Occipital lobe (tissue), 2 donors: ENCODE data around the gene PSD4. TPM values are rescaled to one million over a fixed set of nuclear protein-coding genes. Genes with fewer than 3 reads are reported as not detected.

ENCODE experiments used
- DNase-seq: peaks from one replicate; lab custom pipeline; 2025; lab: John Stamatoyannopoulos, UW
- total RNA-seq: library from RNA; depleted of rRNA; stranded (reverse); fragments of >200 nt; gene quantifications from one replicate; pipeline ENCODE4 v1.2.3, GENCODE V29; 2014

The PSD4 gene
- total RNA-seq, 1 donor from 2014 or later, result 4.2 TPM

DNA sequence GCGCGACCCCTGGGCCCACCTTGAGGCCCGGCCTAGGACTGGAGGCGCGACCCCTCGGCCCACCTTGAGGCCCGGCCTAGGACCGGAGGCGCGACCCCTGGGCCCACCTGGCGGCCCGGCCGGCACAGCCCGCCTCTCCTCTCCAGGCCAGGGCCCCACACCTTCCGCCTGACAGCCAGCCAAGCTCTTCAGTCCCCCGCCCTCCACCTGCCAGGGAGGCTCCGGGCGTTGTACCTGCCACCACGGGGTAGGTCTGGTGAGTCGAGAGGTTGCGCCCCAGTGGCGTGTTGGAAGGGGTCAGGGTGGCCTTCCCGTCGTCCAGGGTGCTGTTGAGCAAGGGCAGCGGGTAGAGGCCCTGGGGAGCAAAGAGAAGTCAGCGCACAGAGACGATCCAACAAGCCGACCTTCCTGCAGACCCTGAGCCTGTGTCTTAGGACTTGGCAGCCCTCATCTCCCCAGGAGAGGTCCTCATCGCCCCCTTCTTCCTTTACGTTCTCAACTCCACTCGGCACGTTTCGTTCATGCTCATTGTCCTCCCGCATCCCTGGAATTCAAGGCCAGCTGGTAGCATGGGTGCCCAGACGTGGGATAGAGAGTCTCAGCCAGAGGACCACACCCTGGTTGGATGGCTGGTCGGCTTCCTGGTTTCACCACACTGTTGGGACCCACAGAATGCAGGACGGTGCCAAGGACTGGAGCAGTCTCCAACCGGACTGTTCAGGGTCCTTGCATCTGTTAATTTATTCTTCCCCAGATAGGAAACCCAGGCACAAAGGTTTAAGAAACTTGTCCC, 62.8 kb downstream of the PSD4 start:
- DNase-seq, result no peak

DNA sequence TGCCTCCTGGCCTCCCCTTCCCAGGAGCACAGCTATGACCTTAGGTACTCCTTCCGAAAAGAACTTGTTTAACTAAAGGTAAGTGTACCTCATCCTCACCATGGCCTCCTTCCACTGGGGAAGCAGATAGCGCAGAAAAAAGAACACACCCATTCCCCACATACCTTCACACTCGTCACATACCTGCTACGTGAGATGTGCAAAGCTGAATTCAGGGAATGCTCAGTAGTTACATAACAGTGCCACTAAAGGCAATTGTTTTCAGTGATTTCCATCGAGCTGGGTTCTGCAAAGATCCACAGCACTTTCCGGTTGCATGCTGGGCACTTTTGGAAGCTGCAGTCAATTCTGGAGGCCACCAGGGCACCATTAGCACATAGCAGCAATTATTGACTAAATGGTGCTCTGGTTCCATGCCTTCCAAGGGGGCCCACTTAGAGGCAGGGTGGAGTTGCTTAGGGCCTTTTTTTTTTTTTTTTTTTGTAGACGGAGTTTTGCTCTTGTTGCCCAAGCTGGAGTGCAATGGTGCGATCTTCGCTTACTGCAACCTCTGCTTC, 63.9 kb downstream of the PSD4 start:
- DNase-seq, result no peak

DNA sequence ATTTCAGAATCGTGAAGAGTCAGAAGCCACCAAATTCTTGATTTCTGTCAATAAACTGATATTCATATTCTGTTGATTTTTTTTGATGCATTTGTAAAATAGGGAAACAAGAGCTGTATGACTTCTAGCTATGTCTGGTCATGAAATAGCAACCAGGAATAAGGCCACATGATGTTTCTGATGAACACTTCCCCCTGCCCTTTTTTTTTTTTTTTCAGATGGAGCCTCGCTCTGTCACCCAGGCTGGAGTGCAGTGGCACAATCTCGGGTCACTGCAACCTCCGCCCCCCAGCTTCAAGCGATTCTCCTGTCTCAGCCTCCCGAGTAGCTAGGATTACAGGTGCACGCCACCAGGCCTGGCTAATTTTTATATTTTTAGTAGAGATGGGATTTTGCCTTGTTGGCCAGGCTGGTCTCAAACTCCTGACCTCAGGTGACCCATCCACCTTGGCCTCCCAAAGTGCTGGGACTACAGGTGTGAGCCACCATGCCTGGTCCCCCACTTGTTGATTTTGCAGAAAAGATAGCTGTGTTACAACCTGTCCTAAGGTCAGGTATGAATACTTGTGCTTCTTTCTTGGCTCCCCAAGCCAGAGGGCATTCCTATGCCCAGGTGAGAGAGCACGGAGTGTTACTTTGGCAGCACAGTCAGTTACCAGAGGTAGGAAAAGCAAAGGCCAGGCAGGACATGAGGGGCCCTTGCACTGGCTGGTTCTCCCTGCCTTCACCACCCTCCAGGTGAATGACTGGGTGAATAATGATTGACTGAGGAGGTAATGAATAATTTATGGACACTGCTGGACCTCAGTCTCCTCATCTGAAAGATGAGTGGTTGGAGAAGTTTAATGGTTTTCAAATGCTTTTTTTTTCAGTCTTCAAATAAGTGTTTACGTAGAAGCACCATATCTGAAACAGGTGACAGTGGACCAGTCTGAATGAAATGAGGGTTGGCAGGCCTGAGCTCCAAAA, 65.4 kb downstream of the PSD4 start:
- no peak for DNase-seq

DNA sequence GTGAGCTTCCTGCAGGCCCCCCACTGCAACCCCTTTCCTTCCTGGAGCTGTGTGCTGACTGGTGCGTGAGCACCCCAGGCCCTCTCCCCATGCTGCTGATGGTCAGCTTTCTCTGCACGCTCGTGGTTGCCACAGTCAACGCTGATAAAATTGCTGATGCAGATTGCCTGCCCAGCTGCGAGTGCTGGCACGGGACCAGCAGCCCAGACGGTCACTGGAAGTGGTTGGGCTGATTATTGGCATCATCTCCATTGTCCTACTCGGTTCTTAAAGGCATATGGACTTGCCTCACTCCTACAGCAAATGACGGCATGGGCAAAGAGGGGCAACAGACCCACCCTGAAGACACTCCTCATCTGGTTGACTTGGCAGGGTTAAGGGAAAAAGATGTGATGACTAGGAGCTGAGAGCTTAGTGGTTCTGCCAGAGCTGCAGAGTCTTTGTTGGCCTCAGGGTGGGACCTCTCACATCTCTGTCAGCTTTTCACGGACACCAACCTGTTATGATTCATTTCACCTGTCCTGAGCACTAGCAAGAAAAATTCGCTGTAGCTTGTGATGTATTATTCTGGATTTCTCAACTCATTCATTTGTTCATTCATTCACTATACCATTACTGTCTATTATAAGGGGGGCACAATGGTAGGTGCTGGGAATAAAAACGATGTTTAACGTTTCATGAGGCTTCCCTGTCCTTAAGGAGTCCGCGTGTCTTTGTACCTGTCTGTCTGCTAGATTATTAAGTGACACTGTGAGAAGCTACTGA, 66.6 kb downstream of the PSD4 start:
- peak; percentile 68 for DNase-seq

DNA sequence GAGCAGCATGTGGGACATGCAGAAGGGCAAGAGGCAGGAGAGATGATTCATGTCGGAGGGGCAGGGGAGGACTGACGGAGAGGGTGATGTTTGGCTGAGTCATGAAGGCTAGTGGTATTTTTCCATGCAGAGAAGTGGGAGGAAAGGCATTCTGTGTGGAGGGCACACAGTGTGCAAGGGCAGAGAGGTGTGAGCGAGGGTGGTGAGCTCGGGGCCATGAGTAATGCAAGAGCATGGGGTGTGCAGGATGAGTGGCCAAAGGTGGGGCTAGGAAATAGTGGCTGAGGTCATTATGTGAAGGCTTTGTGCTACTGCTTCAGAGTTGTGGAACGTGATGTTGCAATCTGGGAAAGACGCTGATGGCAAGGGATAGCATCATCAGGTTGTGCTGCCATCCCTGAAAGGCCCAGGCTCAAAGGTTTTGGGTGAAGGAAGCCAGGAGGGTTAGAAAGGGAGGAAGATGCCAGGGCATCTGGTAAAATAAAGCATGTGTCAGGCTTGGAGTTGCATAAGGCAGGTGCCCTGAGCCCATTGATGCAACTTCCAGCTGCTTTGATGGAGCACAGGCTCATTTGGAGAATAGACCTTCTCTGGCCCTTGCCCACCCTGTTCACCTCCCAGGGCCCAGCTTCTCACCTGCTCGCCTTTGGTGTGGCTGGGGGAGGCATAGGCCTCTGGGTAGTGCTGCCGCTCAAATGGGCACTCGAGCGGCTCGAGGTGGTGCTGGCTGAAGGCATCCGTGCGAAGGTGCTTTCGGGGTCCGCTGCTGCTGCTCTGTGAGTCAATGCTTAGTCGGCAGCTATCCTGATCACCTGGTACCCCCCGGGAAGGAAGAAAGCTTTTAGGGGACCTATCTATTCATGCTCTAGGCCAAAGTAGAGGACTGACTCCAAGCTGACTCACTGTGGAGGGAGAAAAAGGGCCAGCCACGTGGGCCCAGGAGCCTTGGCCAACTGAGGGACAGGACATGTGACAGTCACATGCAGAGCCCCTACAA, 67.4 kb downstream of the PSD4 start:
- DNase-seq, result peak; percentile 77

DNA sequence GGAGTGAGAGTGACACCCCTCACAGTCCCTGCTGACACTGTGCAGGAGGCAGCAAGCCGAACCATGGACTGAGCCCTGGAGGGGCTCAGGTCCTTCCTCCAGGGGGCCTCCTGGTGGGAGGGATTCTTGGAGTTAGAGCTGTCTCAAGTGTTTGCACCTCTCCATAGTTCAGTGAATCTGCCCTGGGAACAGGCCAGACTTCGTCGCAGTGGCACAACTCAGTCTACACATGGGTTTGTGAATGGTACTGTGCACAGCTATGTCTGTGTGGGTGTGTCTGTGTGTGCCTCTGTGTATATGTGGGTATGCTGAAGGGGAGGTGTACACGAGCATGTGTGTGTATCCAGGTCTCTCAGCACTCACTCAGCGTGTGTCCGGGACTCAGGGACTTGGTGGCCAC, 68.6 kb downstream of the PSD4 start:
- DNase-seq, result no peak

DNA sequence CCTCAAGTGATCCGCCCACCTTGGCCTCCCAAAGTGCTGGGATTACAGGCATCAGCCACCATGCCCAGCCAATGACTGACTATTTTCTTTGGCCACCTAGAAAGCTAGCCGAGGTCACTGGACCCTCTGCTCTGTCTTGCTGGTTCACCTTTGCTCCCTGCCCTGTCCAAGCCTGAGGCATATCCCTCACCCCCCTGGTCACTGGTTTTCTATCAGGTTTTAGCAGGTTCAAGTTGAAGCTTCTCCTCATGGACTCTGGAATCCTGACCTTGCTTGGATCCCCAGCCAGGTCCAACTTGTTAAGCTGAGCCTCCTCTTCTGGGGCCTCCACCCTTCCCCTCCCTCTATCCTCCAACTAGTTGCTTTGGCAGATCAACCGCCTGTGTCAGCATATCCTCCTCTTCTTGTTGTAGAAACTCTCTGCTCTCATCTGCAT, 71.5 kb downstream of the PSD4 start:
- no peak for DNase-seq

DNA sequence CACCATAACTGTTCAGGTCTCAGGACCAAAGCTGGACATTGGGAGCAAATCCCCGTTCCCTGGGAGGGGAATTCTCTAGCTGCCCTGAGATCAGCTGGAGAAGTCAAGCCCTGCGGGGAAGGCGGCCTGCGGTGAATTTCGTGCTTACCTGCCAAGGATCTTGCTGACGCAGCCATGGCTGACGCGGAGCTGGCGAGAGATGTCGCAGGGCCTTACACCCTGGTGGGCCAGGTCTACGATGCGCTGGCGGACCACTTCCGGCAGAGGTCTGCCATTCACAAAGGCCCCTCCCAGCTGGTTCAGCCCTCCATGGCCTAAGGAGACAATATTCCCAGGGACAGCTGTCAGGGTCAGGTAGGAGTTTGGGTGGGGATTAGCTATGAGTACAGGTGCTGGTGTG, 72.8 kb downstream of the PSD4 start:
- no peak for DNase-seq

DNA sequence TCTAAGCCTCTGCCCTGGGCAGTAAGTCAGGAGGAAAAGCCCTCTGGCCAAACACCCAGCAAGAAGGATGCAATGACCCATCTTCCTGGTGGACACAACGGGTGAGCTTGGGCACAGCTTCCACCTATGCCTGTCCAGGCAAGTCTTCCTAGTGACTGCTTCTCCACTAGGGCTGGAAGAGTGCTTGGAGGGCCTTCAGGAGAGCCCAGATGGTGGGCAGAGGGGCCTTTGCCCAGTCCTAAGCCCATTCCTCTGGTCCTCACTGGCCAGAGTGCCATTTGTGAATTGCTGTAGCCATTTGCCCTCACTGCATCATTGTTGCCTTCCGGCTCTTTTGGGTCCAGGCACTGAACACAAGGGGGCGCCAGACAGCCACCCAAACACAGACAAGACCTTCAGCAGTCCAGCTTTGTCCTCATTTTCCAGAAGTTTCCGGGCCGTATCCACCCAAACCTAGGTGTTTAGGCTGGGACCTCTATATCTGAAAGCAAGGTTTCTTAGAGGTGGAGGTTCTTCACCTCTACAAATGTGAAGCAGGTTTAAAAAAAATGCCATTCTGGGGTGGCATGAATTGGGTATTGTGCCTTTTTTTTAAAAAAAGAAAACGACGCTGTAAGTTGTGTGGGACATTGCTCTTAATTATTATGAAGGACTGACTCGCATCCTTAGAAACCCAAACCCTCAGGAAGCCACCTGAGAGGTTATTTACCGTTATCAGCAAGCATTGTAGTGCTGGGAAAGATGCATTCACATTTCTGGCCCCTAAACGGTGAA, 75.4 kb downstream of the PSD4 start:
- DNase-seq, result peak; percentile 19

DNA sequence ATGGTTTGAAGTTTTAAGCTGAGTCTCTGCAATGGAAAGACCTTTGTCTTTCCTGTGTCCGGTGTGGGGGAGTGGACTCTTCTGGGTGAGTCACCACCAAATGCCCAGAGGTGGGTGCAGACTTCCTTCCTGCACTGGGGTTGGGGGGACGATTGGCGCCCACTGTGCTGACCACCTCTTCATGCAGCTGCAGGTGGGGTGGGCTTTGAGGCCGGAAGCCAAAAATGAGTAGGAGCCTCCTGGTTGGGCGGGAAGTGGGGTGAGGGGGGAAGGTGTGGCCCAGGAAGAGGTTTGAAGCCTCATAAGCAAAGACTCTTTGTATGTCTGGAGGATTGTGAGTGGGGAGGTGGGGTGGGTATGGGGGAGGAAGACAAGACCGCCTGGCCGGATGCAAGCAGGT, 77.3 kb downstream of the PSD4 start:
- no peak for DNase-seq

DNA sequence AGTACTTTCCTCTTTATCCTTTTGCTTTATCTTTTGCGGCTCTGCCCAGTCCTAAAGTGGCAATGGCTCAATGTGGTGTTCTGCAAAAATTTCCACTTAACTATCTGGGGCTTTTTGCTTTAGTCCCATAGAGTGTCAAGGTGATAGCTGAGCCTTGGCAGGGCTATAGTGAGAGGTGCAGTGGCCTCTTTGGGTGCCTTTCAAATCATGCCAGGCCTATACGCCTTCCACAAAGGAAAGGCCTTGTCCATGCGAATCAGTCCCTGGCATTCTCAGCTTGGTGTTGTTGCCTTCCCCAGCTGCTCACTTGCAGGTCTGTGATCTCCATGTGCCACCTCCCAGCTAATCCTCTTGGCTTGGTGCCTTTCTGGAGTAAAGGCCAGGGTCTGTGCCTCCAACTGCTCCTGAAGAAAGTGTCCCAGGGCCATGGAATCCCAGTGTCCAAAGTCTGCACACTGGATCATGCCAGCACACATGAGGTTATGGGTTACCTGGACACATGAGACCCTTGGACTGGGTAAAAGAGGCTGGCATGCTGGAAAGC, 78.3 kb downstream of the PSD4 start:
- DNase-seq, result no peak

DNA sequence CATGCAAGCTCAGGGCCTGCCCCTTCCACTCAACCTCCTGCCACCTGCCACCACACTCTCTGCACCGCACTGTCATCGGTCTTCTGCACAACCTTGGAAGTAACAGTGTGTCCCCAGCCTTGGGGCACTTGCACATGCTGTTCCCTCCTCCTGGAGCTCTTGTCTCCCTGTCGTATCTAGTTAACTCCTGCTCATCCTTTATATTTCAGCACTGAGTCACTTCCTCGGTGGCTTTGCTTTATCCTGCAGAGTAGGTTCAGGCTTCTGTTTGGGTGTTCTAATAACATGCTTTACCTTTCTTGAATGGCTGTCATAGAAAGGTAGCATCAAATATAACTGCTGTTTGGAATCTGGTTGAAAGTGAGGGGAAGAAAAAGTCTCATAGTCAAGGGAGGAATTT, 79.7 kb downstream of the PSD4 start:
- DNase-seq, result no peak

DNA sequence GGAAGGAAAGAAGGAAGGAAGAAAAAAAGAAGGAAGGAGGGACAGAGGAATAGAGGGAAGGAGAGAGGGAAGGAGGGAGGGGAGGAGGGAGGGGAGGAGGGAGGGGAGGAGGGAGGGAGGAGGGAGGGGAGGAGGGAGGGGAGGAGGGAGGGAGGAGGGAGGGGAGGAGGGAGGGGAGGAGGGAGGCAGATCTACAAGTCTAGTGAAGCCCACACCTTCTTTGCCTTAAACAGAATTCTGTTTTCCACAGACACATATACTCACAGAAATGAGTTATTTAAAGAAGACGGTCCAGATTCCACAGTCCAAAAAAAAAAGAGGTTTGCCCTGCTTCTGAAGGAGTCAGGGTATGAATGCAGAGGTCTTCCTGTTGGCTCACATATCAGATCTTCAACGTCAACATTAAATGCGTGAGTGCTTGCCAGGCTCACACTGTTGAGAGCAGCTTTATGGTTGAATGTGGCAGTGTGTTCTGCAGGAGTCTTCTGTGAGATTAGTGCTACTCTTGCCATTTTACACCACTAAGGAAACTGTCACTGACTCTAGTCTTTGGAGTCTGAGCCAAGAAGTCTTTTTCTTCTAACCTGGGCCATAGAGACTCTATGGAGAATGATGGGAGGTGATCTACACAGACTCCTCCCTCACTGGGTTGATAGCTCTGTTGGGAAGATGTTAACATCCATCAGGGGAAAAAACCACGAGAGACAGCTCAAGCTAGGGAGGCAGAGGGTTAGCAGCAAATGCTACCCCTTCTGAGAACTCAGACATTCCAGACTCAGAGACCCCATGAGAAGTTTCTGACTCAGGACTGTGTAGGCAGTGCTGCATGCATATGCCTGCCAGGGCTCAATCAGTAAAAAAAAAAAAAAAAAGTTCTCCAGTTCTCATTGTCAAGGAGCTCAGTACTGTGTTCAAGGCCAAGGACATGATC, 81.6 kb downstream of the PSD4 start:
- DNase-seq, result no peak

DNA sequence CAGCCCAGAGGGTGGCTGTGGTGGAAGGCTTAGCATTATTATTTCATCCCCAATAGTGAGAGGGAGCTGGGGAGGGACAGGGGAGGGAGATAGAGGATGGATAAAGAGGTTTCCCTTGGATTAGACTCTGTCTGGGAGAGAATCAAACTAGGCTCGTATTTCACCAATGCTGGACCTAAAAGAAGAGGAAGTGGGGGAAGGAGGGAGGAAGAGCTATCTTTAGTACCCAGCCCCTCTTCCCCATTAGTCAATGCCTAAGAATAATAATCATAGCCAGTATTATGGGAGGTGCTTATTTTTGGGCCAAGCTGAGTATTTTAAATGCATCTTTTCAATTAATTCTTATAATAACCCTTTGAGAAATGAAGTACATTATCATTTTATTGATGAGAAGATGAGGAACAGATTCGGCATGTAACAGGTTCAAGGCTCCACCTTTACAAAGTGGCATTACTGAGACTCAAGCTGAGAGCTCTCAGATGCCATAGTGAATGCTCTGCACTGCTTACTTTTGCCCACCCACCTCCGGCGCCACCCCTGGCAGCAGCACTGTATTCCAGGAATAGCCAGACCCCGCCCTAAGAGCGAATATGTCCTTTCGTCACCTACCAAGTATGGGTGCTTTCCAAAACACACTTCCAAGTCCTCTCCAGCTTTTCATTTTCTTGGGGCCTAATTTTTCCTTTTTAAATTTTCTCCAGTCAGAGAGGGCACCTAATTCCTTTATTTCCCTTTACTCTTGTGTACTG, 83.9 kb downstream of the PSD4 start:
- no peak for DNase-seq

DNA sequence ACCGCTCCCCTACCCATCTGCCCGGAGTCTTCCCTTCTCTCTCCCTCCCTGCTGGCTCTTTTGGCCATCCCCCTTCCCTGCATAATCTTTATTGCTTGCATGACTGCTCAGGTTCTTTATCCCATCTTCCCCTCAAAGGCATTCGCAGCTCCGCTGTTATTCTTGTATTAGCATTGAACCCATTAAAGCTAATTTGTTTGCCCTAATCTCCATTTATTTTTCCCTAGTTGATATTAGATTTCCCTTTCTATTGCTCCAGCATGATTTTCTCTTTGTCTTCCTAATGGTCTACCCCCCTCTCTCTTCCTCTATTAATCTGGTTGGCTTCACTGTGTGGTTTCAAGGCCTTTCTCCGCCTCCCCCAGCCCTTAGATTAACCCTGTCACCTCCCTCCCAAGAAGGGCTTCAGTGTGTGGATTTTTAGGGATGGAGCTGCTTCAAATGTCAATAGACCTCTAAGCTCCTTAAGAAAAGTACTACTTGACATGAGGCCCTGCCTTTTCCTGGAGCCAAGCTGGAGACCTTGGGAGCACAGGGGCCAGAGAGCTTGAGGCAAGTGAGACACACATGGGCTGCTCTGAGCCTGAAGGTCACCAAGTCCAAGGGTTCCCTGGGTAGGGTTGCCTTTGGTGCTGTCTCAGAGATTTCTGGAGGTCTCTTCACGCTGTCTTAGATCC, 84.8 kb downstream of the PSD4 start:
- DNase-seq, result no peak
